HL-60 (cell line): Measurements from ENCODE around the gene CLSTN3.
"Not testable (repeated sequence)": the region's sequence is repeated elsewhere in the genome, so short reads cannot be mapped to it uniquely, and the experiment has no call there.

Experiments used
- DNase-seq, 2 experiments: peaks; one replicate each; pipeline ENCODE4 v3.0.0-alpha.2; 2010 to 2020; ENCODE audit warnings: low read depth in 1 of 2, low spot score in 1 of 2
- H3K27ac ChIP-seq: fragments of 250-450 bp; sonication (Bioruptor Pico); replicated peaks from 2 replicates; pipeline ENCODE4 v1.5.1; 2020; ENCODE audit warnings: mild to moderate bottlenecking, moderate library complexity
- H3K27me3 ChIP-seq: fragments of 250-450 bp; sonication (Bioruptor Pico); 2 replicates; pipeline ENCODE4 v1.5.1; 2021; ENCODE audit warnings: mild to moderate bottlenecking, moderate library complexity; ENCODE audit not compliant: insufficient read depth, poor library complexity, severe bottlenecking
- H3K4me3 ChIP-seq: replicated peaks from 2 replicates; pipeline ENCODE4 v1.5.1; 2011; ENCODE audit warnings: mild to moderate bottlenecking, control low read depth, low read length; ENCODE audit not compliant: insufficient read depth
- GABPA ChIP-seq: IDR thresholded peaks from 2 replicates; pipeline ENCODE4 v1.6.1; 2012; ENCODE audit warnings: low read depth
- POLR2AphosphoS5 ChIP-seq: IDR thresholded peaks from 2 replicates; pipeline ENCODE4 v1.6.1; 2012; ENCODE audit warnings: low read depth
- SPI1 ChIP-seq: IDR thresholded peaks from 2 replicates; pipeline ENCODE4 v1.6.1; 2012; ENCODE audit warnings: low read depth, mild to moderate bottlenecking, borderline replicate concordance
- TF ChIP-seq, protein P1 (sequence below): IDR thresholded peaks from one replicate; pipeline ENCODE4 v1.5.1; 2011; ENCODE audit warnings: low read length, control low read depth, inconsistent platforms; ENCODE audit not compliant: insufficient read depth
- TF ChIP-seq, protein P2 (sequence below): IDR thresholded peaks from 2 replicates; pipeline ENCODE4 v1.6.1; 2012; ENCODE audit warnings: low read depth; ENCODE audit not compliant: insufficient replicate concordance

CLSTN3 gene

DNA sequence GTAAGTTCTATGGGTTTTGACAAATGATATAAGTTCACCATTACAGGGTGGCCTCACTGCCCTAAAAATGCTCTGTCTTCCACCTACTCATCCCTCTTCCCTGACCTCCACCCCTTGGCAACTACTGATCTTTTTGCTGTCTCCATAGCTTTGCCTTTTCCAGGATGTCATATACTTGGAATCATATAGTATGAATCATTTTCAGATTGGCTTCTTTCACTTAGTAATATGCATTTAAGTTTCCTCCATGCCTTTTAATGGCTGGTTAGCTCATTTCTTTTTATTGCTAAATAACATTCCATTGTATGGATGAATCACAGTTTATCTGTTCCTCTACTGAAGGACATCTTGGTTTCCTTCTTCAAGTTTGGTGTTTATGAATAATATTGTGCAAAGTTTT, 45.3 kb downstream of the CLSTN3 start:
- H3K27me3 ChIP-seq, result no peaks in the 10 kb centered on the region
- no peak overlapping the region for H3K27ac ChIP-seq
- no peak overlapping the region for H3K4me3 ChIP-seq
- no peak for TF ChIP-seq SPI1
- no peak for DNase-seq

DNA sequence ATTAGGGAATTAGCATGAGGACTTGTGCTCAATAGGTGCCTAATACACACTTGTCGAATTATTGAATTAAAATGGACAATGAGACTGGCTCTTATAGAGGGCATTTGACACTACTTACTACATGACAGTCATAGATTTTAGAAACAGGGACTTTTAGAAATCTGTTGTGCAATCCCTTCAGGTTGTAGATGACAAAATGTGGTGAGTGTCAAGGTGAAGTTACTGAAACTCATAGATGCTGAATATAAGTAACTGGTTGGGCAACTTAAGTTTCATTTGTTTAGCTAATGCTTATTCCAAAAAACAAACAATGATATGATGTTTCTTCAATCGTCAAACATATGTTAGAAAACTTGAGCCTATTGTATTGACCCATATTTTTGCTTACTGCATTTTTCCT, 46.4 kb downstream of the CLSTN3 start:
- TF ChIP-seq, protein P1, sequence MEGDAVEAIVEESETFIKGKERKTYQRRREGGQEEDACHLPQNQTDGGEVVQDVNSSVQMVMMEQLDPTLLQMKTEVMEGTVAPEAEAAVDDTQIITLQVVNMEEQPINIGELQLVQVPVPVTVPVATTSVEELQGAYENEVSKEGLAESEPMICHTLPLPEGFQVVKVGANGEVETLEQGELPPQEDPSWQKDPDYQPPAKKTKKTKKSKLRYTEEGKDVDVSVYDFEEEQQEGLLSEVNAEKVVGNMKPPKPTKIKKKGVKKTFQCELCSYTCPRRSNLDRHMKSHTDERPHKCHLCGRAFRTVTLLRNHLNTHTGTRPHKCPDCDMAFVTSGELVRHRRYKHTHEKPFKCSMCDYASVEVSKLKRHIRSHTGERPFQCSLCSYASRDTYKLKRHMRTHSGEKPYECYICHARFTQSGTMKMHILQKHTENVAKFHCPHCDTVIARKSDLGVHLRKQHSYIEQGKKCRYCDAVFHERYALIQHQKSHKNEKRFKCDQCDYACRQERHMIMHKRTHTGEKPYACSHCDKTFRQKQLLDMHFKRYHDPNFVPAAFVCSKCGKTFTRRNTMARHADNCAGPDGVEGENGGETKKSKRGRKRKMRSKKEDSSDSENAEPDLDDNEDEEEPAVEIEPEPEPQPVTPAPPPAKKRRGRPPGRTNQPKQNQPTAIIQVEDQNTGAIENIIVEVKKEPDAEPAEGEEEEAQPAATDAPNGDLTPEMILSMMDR, result no peak
- TF ChIP-seq GABPA (no peak), SPI1 (no peak)
- Histone ChIP-seq H3K27ac (no peak overlapping the region), H3K4me3 (no peak overlapping the region), H3K27me3 (no peaks in the 10 kb centered on the region)
- no peak for DNase-seq

DNA sequence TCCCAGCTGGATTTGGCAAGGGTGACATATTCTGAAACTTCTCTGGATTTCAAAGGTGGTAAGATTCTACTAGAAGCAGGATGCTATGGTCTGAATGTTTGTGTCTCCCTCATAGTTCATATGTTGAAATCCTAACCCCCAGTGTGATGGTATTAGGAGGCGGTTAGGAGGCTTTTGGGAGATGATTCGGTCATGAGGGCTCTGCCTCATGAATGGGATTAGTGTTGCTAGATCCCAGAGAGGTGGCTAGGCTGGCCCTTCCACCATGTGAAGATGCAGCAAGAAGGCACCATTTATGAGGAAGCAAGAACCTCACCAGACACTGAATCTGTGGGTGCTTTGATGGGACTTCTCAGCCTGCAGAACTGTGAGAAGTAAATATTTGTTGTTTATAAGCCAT, 48.3 kb downstream of the CLSTN3 start:
- Histone ChIP-seq H3K4me3 (no peak overlapping the region), H3K27ac (no peak overlapping the region), H3K27me3 (no peaks in the 10 kb centered on the region)
- TF ChIP-seq POLR2AphosphoS5, result no peak
- TF ChIP-seq SPI1, result no peak
- no peak for TF ChIP-seq GABPA
- TF ChIP-seq, protein P1, result no peak
- TF ChIP-seq, protein P2, sequence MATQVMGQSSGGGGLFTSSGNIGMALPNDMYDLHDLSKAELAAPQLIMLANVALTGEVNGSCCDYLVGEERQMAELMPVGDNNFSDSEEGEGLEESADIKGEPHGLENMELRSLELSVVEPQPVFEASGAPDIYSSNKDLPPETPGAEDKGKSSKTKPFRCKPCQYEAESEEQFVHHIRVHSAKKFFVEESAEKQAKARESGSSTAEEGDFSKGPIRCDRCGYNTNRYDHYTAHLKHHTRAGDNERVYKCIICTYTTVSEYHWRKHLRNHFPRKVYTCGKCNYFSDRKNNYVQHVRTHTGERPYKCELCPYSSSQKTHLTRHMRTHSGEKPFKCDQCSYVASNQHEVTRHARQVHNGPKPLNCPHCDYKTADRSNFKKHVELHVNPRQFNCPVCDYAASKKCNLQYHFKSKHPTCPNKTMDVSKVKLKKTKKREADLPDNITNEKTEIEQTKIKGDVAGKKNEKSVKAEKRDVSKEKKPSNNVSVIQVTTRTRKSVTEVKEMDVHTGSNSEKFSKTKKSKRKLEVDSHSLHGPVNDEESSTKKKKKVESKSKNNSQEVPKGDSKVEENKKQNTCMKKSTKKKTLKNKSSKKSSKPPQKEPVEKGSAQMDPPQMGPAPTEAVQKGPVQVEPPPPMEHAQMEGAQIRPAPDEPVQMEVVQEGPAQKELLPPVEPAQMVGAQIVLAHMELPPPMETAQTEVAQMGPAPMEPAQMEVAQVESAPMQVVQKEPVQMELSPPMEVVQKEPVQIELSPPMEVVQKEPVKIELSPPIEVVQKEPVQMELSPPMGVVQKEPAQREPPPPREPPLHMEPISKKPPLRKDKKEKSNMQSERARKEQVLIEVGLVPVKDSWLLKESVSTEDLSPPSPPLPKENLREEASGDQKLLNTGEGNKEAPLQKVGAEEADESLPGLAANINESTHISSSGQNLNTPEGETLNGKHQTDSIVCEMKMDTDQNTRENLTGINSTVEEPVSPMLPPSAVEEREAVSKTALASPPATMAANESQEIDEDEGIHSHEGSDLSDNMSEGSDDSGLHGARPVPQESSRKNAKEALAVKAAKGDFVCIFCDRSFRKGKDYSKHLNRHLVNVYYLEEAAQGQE, result no peak
- DNase-seq, result no peak

DNA sequence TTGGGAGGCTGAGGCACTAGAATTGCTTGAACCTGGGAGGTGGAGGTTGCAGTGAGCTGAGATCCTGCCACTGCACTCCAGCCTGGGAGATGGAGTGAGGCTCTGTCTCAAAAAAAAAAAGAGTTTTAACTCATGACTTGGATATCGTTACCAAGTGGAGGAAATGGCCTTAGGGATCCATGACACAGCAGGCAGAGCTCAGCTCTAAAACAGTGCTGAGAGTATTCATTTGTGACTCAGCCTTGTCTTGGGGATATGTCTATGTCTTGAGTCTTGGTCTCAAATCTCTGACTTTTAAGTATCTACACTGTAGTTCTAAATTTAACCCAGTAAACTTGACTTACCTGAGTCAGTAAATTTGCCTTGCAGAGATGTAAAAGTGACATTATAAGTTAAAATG, 50.5 kb downstream of the CLSTN3 start:
- TF ChIP-seq POLR2AphosphoS5, result no peak
- TF ChIP-seq, protein P2, result no peak
- TF ChIP-seq GABPA, result no peak
- TF ChIP-seq, protein P1, result no peak
- no peak for TF ChIP-seq SPI1
- Histone ChIP-seq H3K27ac (no peak overlapping the region), H3K27me3 (no peaks in the 10 kb centered on the region), H3K4me3 (no peak overlapping the region)
- DNase-seq, result no peak

DNA sequence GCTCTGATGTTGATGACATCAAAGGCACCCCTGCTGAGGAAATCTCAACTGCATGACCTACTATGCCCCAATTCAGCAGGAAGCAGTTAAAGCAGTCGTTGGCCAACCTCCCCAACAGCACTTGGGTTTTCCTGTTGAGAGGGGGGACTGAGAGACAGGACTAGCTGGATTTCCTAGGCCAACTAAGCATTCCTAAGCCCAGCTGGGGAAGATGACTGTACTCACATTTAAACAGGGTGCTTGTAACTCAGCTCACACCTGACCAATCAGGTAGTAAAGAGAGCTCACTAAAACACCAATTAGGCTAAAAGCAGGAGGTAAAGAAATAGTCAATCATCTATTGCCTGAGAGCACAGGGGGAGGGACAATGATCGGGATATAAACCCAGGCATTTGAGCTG, 55.9 kb downstream of the CLSTN3 start:
- H3K27ac ChIP-seq, result peak overlapping the region; percentile 63
- DNase-seq, result peak in 1 of 2 experiments; percentile 38
- not testable (repeated sequence) for H3K4me3 ChIP-seq, H3K27me3 ChIP-seq
